PC-9 (cell line): Measurements from ENCODE around the gene WDR33. TPM values are rescaled to one million over a fixed set of nuclear protein-coding genes. Genes with fewer than 3 reads are reported as not detected.

Experiments used
- BruUV-seq: library from RNA; stranded (reverse); fragments of 400-500 nt; replicated peaks from 2 replicates; lab custom pipeline; 2021; lab: Mats Ljungman, UMichigan
- CTCF ChIA-PET: fragments of 300-600 bp; sonication (Branson Sonifier 250); formaldehyde crosslinking; loops from one replicate; lab custom pipeline; 2022; ENCODE audit warnings: antibody characterized with exemption; lab: Charles Lee
- POLR2A ChIA-PET: fragments of 300-600 bp; sonication (Branson Sonifier 250); formaldehyde crosslinking; loops from one replicate; lab custom pipeline; 2022; ENCODE audit warnings: antibody characterized with exemption; ENCODE audit not compliant: unreplicated experiment; lab: Charles Lee
- DNase-seq, 2 experiments: peaks; one replicate each; pipeline versions ENCODE4 v3.0.0 to v3.0.0-alpha.2; 2015 to 2022; ENCODE audit warnings: mixed read lengths in 1 of 2
- H2AFZ ChIP-seq: fragments of 200-600 bp; sonication (generic); 2 replicates; pipeline ENCODE4 v1.8.1; 2017; ENCODE audit warnings: antibody characterized with exemption
- H3F3A ChIP-seq: fragments of 200-600 bp; sonication (generic); 2 replicates; pipeline ENCODE4 v1.8.1; 2017; ENCODE audit warnings: antibody characterized with exemption, mild to moderate bottlenecking, low read depth; ENCODE audit not compliant: insufficient read depth
- H3K27ac ChIP-seq: fragments of 200-600 bp; sonication (generic); 2 replicates; pipeline ENCODE4 v1.6.1; 2016; ENCODE audit warnings: mixed run types
- H3K27me3 ChIP-seq: fragments of 200-600 bp; sonication (generic); 2 replicates; pipeline ENCODE4 v1.6.1; 2016; ENCODE audit warnings: low read depth, mixed run types; ENCODE audit not compliant: insufficient read depth
- H3K36me3 ChIP-seq: fragments of 200-600 bp; sonication (generic); 2 replicates; pipeline ENCODE4 v1.6.1; 2016; ENCODE audit warnings: low read depth, mixed run types
- H3K4me1 ChIP-seq: fragments of 200-600 bp; sonication (generic); replicated peaks from 2 replicates; pipeline ENCODE4 v1.6.1; 2016; ENCODE audit warnings: mixed run types; ENCODE audit not compliant: insufficient read depth
- H3K4me2 ChIP-seq: fragments of 200-600 bp; sonication (generic); 2 replicates; pipeline ENCODE4 v1.6.1; 2017; ENCODE audit warnings: mixed run types
- H3K4me3 ChIP-seq: fragments of 200-600 bp; sonication (generic); 2 replicates; pipeline ENCODE4 v1.6.1; 2016; ENCODE audit warnings: mixed run types
- H3K79me2 ChIP-seq: fragments of 200-600 bp; sonication (generic); 2 replicates; pipeline ENCODE4 v1.6.1; 2017; ENCODE audit warnings: low read depth, mixed run types
- H3K9me2 ChIP-seq: fragments of 200-600 bp; sonication (generic); 2 replicates; pipeline ENCODE4 v1.8.1; 2017; ENCODE audit warnings: mild to moderate bottlenecking; ENCODE audit not compliant: insufficient read depth
- H3K9me3 ChIP-seq: fragments of 200-600 bp; sonication (generic); 2 replicates; pipeline ENCODE4 v1.8.1; 2016; ENCODE audit warnings: low read depth; ENCODE audit not compliant: insufficient read depth
- H4K20me1 ChIP-seq: fragments of 200-600 bp; sonication (generic); 2 replicates; pipeline ENCODE4 v1.8.1; 2017; ENCODE audit not compliant: insufficient read depth
- CTCF ChIP-seq: fragments of 200-600 bp; sonication (generic); conservative IDR thresholded peaks from 2 replicates; pipeline ENCODE4 v1.6.1; 2017; ENCODE audit warnings: mixed run types, antibody characterized with exemption, mild to moderate bottlenecking, moderate library complexity
- EZH2 ChIP-seq: fragments of 200-600 bp; sonication (generic); IDR thresholded peaks from 2 replicates; pipeline ENCODE4 v1.8.0; 2017; ENCODE audit warnings: antibody characterized with exemption, low read depth
- intact Hi-C: fragments of 100-400 bp; cut with micrococcal nuclease; formaldehyde crosslinking; loops from one replicate; pipeline ENCODE4 v1.10.0; 2022; ENCODE audit not compliant: unreplicated experiment
- total RNA-seq: library from RNA; stranded (reverse); gene quantifications from 2 replicates; pipeline ENCODE4 v1.2.3, GENCODE V29; 2021

The WDR33 gene
- total RNA-seq, 1 experiment from 2014 or later, result 59.3 TPM

GRCh38 chr2:127857265-127857808, 46.4 kb upstream of the WDR33 start:
- Histone ChIP-seq H3K9me3 (no peaks in the 10 kb centered on the region), H3K4me2 (peak overlapping the region; percentile 93), H3K36me3 (peaks cover 9% of the 10 kb centered on the region; the same call in 1 of the 2 replicates), H3F3A (peaks cover 14% of the 10 kb centered on the region; the same call in 1 of the 2 replicates), H3K9me2 (no peaks in the 10 kb centered on the region), H3K27ac (peak overlapping the region; percentile 18; the same call in 1 of the 2 replicates), H3K4me1 (peaks cover 15% of the 10 kb centered on the region), H3K4me3 (peak overlapping the region; percentile 99), H3K27me3 (no peaks in the 10 kb centered on the region), H2AFZ (peak overlapping the region; percentile 91), H4K20me1 (peaks cover 34% of the 10 kb centered on the region), H3K79me2 (peaks cover 55% of the 10 kb centered on the region)
- intact Hi-C loops, result loop anchor here (5.0 kb wide), 3 partner anchors 45 to 155 kb away; partner anchors contain the start of genes SFT2D3 and WDR33
- CTCF ChIA-PET, result interaction anchor here (0.6 kb wide), 1 partner anchor 105 kb away, joined by 8 read pairs; no protein-coding TSS in a partner anchor
- DNase-seq, result peak in 1 of 2 experiments; percentile 11
- TF ChIP-seq CTCF, result no peak
- no peak for TF ChIP-seq EZH2
- POLR2A ChIA-PET, result interaction anchor here (0.5 to 0.7 kb wide), 2 partner anchors 13 to 50 kb away, joined by 3 to 9 read pairs; no protein-coding TSS in a partner anchor
- BruUV-seq, result TSS peak; percentile 54

GRCh38 chr2:127853671-127854070, 42.7 kb upstream of the WDR33 start:
- ChIA-PET CTCF (no interaction called here), POLR2A (no interaction called here)
- Histone ChIP-seq H3K4me3 (no peak overlapping the region), H3K9me2 (no peaks in the 10 kb centered on the region), H3K9me3 (no peaks in the 10 kb centered on the region), H3K79me2 (peaks cover 74% of the 10 kb centered on the region), H3K4me2 (no peak overlapping the region), H3K27me3 (no peaks in the 10 kb centered on the region), H3K27ac (no peak overlapping the region), H3K4me1 (peaks cover 15% of the 10 kb centered on the region), H4K20me1 (peaks cover 56% of the 10 kb centered on the region), H3K36me3 (peaks cover 28% of the 10 kb centered on the region), H2AFZ (no peak overlapping the region), H3F3A (peaks cover 12% of the 10 kb centered on the region; the same call in 1 of the 2 replicates)
- no TSS peak for BruUV-seq
- TF ChIP-seq CTCF, result no peak
- TF ChIP-seq EZH2, result no peak
- DNase-seq, result no peak
- intact Hi-C loops, result no loop called here

- H3F3A ChIP-seq, result peaks cover 12% of the 10 kb centered on the region; the same call in 1 of the 2 replicates
- peaks cover 15% of the 10 kb centered on the region for H3K4me1 ChIP-seq
- H3K36me3 ChIP-seq, result peaks cover 38% of the 10 kb centered on the region
- DNase-seq, result no peak
- peaks cover 70% of the 10 kb centered on the region for H3K79me2 ChIP-seq
- ChIA-PET CTCF (no interaction called here), POLR2A (no interaction called here)
- TF ChIP-seq EZH2 (no peak), CTCF (no peak)
- intact Hi-C loops, result no loop called here
- no peaks in the 10 kb centered on the region for H3K9me3 ChIP-seq
- no peak overlapping the region for H2AFZ ChIP-seq
- no peak overlapping the region for H3K4me3 ChIP-seq
- H4K20me1 ChIP-seq, result peaks cover 59% of the 10 kb centered on the region
- H3K9me2 ChIP-seq, result no peaks in the 10 kb centered on the region
- H3K27ac ChIP-seq, result no peak overlapping the region
- H3K27me3 ChIP-seq, result no peaks in the 10 kb centered on the region
- H3K4me2 ChIP-seq, result no peak overlapping the region
- BruUV-seq, result no TSS peak
Measured at GRCh38 chr2:127852388-127852787, 41.4 kb upstream of the WDR33 start.
